Measurements from ENCODE around the gene BMP7. TPM values are rescaled to one million over a fixed set of nuclear protein-coding genes. Genes with fewer than 3 reads are reported as not detected.

Gene BMP7
- total RNA-seq, 1 donor from 2014 or later = not detected

GRCh38 chr20:57231161-57231560 is 35.3 kb downstream of the BMP7 start:
- Mint-ChIP-seq H3K36me3 (ENCODE audit: low read depth) (no peaks in the 10 kb centered on the region), H3K27ac (no peak overlapping the region), H3K4me1 (no peaks in the 10 kb centered on the region), H3K27me3 (peaks cover 17% of the 10 kb centered on the region), H3K4me3 (no peak overlapping the region), H3K9me3 (no peaks in the 10 kb centered on the region)
- DNase-seq (no peak), ATAC-seq (ENCODE audit: low read depth) (no peak)
- ChIA-PET POLR2A (no interaction called here), CTCF (no interaction called here)
- TF ChIP-seq, protein P1, sequence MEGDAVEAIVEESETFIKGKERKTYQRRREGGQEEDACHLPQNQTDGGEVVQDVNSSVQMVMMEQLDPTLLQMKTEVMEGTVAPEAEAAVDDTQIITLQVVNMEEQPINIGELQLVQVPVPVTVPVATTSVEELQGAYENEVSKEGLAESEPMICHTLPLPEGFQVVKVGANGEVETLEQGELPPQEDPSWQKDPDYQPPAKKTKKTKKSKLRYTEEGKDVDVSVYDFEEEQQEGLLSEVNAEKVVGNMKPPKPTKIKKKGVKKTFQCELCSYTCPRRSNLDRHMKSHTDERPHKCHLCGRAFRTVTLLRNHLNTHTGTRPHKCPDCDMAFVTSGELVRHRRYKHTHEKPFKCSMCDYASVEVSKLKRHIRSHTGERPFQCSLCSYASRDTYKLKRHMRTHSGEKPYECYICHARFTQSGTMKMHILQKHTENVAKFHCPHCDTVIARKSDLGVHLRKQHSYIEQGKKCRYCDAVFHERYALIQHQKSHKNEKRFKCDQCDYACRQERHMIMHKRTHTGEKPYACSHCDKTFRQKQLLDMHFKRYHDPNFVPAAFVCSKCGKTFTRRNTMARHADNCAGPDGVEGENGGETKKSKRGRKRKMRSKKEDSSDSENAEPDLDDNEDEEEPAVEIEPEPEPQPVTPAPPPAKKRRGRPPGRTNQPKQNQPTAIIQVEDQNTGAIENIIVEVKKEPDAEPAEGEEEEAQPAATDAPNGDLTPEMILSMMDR (IDR thresholded peaks at IDR 0.05) = no peak
- intact Hi-C loops (cut with micrococcal nuclease) = no loop called here

GRCh38 chr20:57230247-57230646 is 36.2 kb downstream of the BMP7 start:
- intact Hi-C loops (cut with micrococcal nuclease) = no loop called here
- Mint-ChIP-seq H3K27me3 (peaks cover 12% of the 10 kb centered on the region), H3K4me3 (no peak overlapping the region), H3K27ac (no peak overlapping the region), H3K36me3 (ENCODE audit: low read depth) (no peaks in the 10 kb centered on the region), H3K4me1 (no peaks in the 10 kb centered on the region), H3K9me3 (no peaks in the 10 kb centered on the region)
- ATAC-seq (ENCODE audit: low read depth) (no peak), DNase-seq (no peak)
- CTCF ChIA-PET = no interaction called here
- TF ChIP-seq, protein P1 (IDR thresholded peaks at IDR 0.05) = no peak
- POLR2A ChIA-PET = no interaction called here

DNA sequence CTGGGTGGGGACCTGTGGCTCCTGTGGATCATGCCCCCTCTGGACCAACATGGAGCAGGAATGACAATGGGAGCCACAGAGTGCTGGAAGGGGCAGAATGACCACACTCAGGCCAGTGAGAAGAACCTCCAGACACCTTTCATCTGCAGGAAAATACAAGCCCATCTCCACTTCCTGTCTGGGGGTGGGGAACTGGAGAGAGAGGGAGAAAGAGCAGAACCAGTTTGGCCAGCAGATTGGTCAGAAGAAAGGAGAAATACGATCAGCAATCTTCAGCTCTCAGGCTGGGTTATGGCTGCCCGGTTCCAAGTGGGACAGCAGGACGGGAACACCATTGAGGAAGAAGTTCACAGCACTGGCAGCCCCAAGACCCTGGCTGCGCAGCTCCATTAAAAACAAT is 37.0 kb downstream of the BMP7 start:
- DNase-seq (no peak), ATAC-seq (ENCODE audit: low read depth) (no peak)
- Mint-ChIP-seq H3K27ac (no peak overlapping the region), H3K4me3 (no peak overlapping the region), H3K27me3 (peaks cover 8% of the 10 kb centered on the region), H3K4me1 (no peaks in the 10 kb centered on the region), H3K36me3 (ENCODE audit: low read depth) (no peaks in the 10 kb centered on the region), H3K9me3 (no peaks in the 10 kb centered on the region)
- CTCF ChIA-PET = no interaction called here
- POLR2A ChIA-PET = no interaction called here
- TF ChIP-seq, protein P1 (IDR thresholded peaks at IDR 0.05) = no peak
- intact Hi-C loops (cut with micrococcal nuclease) = no loop called here

- TF ChIP-seq, protein P1 (IDR thresholded peaks at IDR 0.05) = no peak
- ATAC-seq (ENCODE audit: low read depth) (no peak), DNase-seq (no peak)
- ChIA-PET POLR2A (no interaction called here), CTCF (no interaction called here)
- Mint-ChIP-seq H3K27ac (no peak overlapping the region), H3K27me3 (no peaks in the 10 kb centered on the region), H3K4me1 (no peaks in the 10 kb centered on the region), H3K9me3 (no peaks in the 10 kb centered on the region), H3K36me3 (ENCODE audit: low read depth) (no peaks in the 10 kb centered on the region), H3K4me3 (no peak overlapping the region)
- intact Hi-C loops (cut with micrococcal nuclease) = no loop called here
Observed at GRCh38 chr20:57225830-57226229, 40.6 kb downstream of the BMP7 start.

GRCh38 chr20:57225197-57225733 is 41.2 kb downstream of the BMP7 start:
- TF ChIP-seq, protein P1 (IDR thresholded peaks at IDR 0.05) = no peak
- Mint-ChIP-seq H3K4me3 (no peak overlapping the region), H3K4me1 (no peaks in the 10 kb centered on the region), H3K36me3 (ENCODE audit: low read depth) (no peaks in the 10 kb centered on the region), H3K9me3 (no peaks in the 10 kb centered on the region), H3K27ac (no peak overlapping the region), H3K27me3 (no peaks in the 10 kb centered on the region)
- POLR2A ChIA-PET = no interaction called here
- ATAC-seq (ENCODE audit: low read depth) (no peak), DNase-seq (no peak)
- CTCF ChIA-PET = no interaction called here
- intact Hi-C loops (cut with micrococcal nuclease) = no loop called here
